K562 (cell line): ENCODE results near the gene TIMM44. TPM values are rescaled to one million over a fixed set of nuclear protein-coding genes. Genes with fewer than 3 reads are reported as not detected.
A peak's percentile ranks its signal among the peaks of the same experiment; 100 is the strongest.

ENCODE experiments used
- BRCA1 ChIP-seq, 2 experiments: fragments of 450-650 bp in 1 of 2; sonication (generic) in 1 of 2; formaldehyde crosslinking in 1 of 2; IDR thresholded peaks; 2 replicates each; pipeline versions ENCODE4 v1.5.0 to v1.6.1; 2017 to 2020; ENCODE audit warnings: mild to moderate bottlenecking in 1 of 2, missing genetic modification reagents in 1 of 2
- ETS2 ChIP-seq: IDR thresholded peaks from 2 replicates; pipeline ENCODE4 v1.6.1; 2016; ENCODE audit warnings: borderline replicate concordance, missing genetic modification characterization, mild to moderate bottlenecking, moderate library complexity, missing compliant biosample characterization; ENCODE audit not compliant: poor library complexity, severe bottlenecking
- GTF2F1 ChIP-seq: IDR thresholded peaks from 2 replicates; pipeline ENCODE4 v1.6.1; 2011; ENCODE audit warnings: low read depth, low read length, improper control_type of control experiment
- HMG20B ChIP-seq: fragments of 250-450 bp; sonication (Bioruptor Pico); IDR thresholded peaks from 2 replicates; pipeline ENCODE4 v1.5.0; 2021; ENCODE audit warnings: mild to moderate bottlenecking
- HOMEZ ChIP-seq: fragments of 250-450 bp; sonication (Bioruptor Pico); IDR thresholded peaks from 2 replicates; pipeline ENCODE4 v1.4.0; 2020; ENCODE audit warnings: mild to moderate bottlenecking, moderate library complexity
- MCM5 ChIP-seq: fragments of 450-650 bp; IDR thresholded peaks from 2 replicates; pipeline ENCODE4 v1.6.1; 2016; ENCODE audit warnings: low read depth
- NR1H2 ChIP-seq: sonication (generic); formaldehyde crosslinking; IDR thresholded peaks from 2 replicates; pipeline ENCODE4 v1.4.0; 2020; ENCODE audit warnings: mild to moderate bottlenecking, missing genetic modification reagents
- NR2C2 ChIP-seq, 2 experiments: fragments of 200-800 bp in 1 of 2; sonication (Bioruptor generic) in 1 of 2; sonication (generic) in 1 of 2; formaldehyde crosslinking in 1 of 2; IDR thresholded peaks; 2 replicates each; pipeline versions ENCODE4 v1.6.1 to v1.8.0; 2016 to 2022; ENCODE audit warnings: mild to moderate bottlenecking in 1 of 2, missing compliant biosample characterization in 1 of 2, missing genetic modification characterization in 1 of 2, missing genetic modification reagents in 1 of 2
- NUFIP1 ChIP-seq: fragments of 450-650 bp; IDR thresholded peaks from 2 replicates; pipeline ENCODE4 v1.6.1; 2018; ENCODE audit not compliant: partially characterized antibody
- PHB ChIP-seq: fragments of 250-450 bp; sonication (Bioruptor Pico); IDR thresholded peaks from 2 replicates; pipeline ENCODE4 v1.5.0; 2021
- RBM25 ChIP-seq: fragments of 200-400 bp; formaldehyde crosslinking; IDR thresholded peaks from 2 replicates; pipeline ENCODE4 v1.6.1; 2018; ENCODE audit warnings: low read length, low read depth, moderate library complexity; ENCODE audit not compliant: severe bottlenecking
- SMAD3 ChIP-seq: fragments of 450-650 bp; formaldehyde crosslinking; conservative IDR thresholded peaks from 2 replicates; pipeline ENCODE4 v1.4.0; 2020; ENCODE audit warnings: mild to moderate bottlenecking
- TBP ChIP-seq: optimal IDR thresholded peaks from 2 replicates; pipeline ENCODE3; 2011; ENCODE audit warnings: low read depth, low read length, improper control_type of control experiment
- TCF7 ChIP-seq: sonication (generic); IDR thresholded peaks from 2 replicates; pipeline ENCODE4 v1.6.1; 2016; ENCODE audit warnings: antibody characterized with exemption, borderline replicate concordance
- USF2 ChIP-seq: sonication (generic); formaldehyde crosslinking; IDR thresholded peaks from 2 replicates; pipeline ENCODE4 v1.5.0; 2020; ENCODE audit warnings: missing genetic modification reagents
- ZBTB1 ChIP-seq: sonication (generic); formaldehyde crosslinking; IDR thresholded peaks from 2 replicates; pipeline ENCODE4 v1.8.1; 2023; ENCODE audit warnings: missing genetic modification reagents, low read depth, mild to moderate bottlenecking, borderline replicate concordance
- ZFPM2 ChIP-seq: fragments of 250-450 bp; sonication (Bioruptor Pico); IDR thresholded peaks from 2 replicates; pipeline ENCODE4 v1.5.1; 2022; ENCODE audit warnings: mild to moderate bottlenecking
- ZNF518B ChIP-seq: fragments of 250-450 bp; sonication (Bioruptor Pico); IDR thresholded peaks from 2 replicates; pipeline ENCODE4 v1.5.0; 2021; ENCODE audit warnings: mild to moderate bottlenecking, moderate library complexity
- ZNF655 ChIP-seq: fragments of 250-450 bp; sonication (Bioruptor Pico); IDR thresholded peaks from 2 replicates; pipeline ENCODE4 v1.5.0; 2021
- polyA plus RNA-seq, 8 experiments: library from polyadenylated mRNA; depleted of rRNA in 4 of 8; stranded (reverse) in 5 of 8; unstranded in 3 of 8; fragments of >200 nt; fragmentation: Nextera tagmentation in 2 of 8; fragmentation: Illumina TruSeq in 1 of 8; extraction: Ambion mirVana in 2 of 8; extraction: Trizol in 1 of 8; gene quantifications; 2 replicates each; pipeline versions ENCODE4 v1.2.1 to v1.2.3, GENCODE V29; 2011 to 2014; ENCODE audit warnings: inconsistent platforms in 1 of 8, missing spikeins in 1 of 8
- total RNA-seq, 7 experiments: library from RNA; depleted of rRNA in 6 of 7; stranded (reverse); fragments of >200 nt in 6 of 7; fragmentation: Illumina TruSeq in 2 of 7; extraction: Trizol in 2 of 7; gene quantifications; 2 replicates each; pipeline versions ENCODE4 v1.2.1 to v1.2.3, GENCODE V29; 2011 to 2021; ENCODE audit warnings: low replicate concordance in 1 of 7

The TIMM44 gene
- total and polyA plus RNA-seq, 9 of the 15 experiments (the other 6 are each of a cell fraction or from before 2014, with no cell fraction given) = 10.3 to 231 (median 89.3) TPM

- TF ChIP-seq ZBTB1 (CRISPR knock-in tag) = 0 out of 2 replicates have a peak, but pooled peaks have one; percentile 45
- no peak for TF ChIP-seq TBP
- no peak for TF ChIP-seq NUFIP1
- no peak for TF ChIP-seq ZNF518B (CRISPR knock-in tag)
- no peak for TF ChIP-seq SMAD3 (CRISPR knock-in tag)
- TF ChIP-seq ETS2 (tag) = no peak
- TF ChIP-seq NR1H2 (CRISPR knock-in tag) = no peak
- TF ChIP-seq USF2 (CRISPR knock-in tag) = no peak
- no peak for TF ChIP-seq TCF7
- TF ChIP-seq HOMEZ (CRISPR knock-in tag) = no peak
- no peak for TF ChIP-seq GTF2F1
- no peak for TF ChIP-seq ZFPM2 (CRISPR knock-in tag)
- no peak for TF ChIP-seq ZNF655
- no peak for TF ChIP-seq NR2C2 (CRISPR knock-in tag; IDR thresholded peaks at IDR 0.05)
- TF ChIP-seq NR2C2 (tag; IDR thresholded peaks at IDR 0.05) = peak; percentile 88
- no peak for TF ChIP-seq PHB
- TF ChIP-seq BRCA1 (IDR thresholded peaks at IDR 0.05) = no peak
- no peak for TF ChIP-seq BRCA1 (CRISPR knock-in tag; IDR thresholded peaks at IDR 0.05)
- TF ChIP-seq RBM25 = no peak
- TF ChIP-seq HMG20B (CRISPR knock-in tag) = no peak
- no peak for TF ChIP-seq MCM5
Observed at GRCh38 chr19:7904074-7905020, 39.1 kb downstream of the TIMM44 start (continued).
